ENCODE data around the gene CDCA5. TPM values are rescaled to one million over a fixed set of nuclear protein-coding genes. Genes with fewer than 3 reads are reported as not detected.
A peak's percentile ranks its signal among the peaks of the same experiment; 100 is the strongest.

The CDCA5 gene
- total and polyA plus RNA-seq, 8 donors = 0.08 to 1.2 (median 0.43) TPM

GRCh38 chr11:65060913-65061408 lies 22.9 kb downstream of the CDCA5 start:
- no peaks in the 10 kb centered on the region for H3K36me3 ChIP-seq
- ATAC-seq (peak in 1 of 4 donors; percentile 11), FAIRE-seq (no peak), DNase-seq (no peak)
- H3K27ac ChIP-seq = no peak overlapping the region
- WGBS, 2 donors = 71 to 78% methylated on average over 9 of the region's 9 CpGs
- no peaks in the 10 kb centered on the region for H3K9me3 ChIP-seq
- H3K4me3 ChIP-seq = no peak overlapping the region
- H3K27me3 ChIP-seq = no peaks in the 10 kb centered on the region
- TF ChIP-seq CTCF (IDR thresholded peaks at IDR 0.05) = no peak
- intact Hi-C loops (cut with DNase I) = no loop called here
- H3K4me1 ChIP-seq = no peaks in the 10 kb centered on the region

- no peak for TF ChIP-seq CTCF (IDR thresholded peaks at IDR 0.05)
- no peaks in the 10 kb centered on the region for H3K9me3 ChIP-seq
- no peak overlapping the region for H3K4me3 ChIP-seq
- no peak for FAIRE-seq
- WGBS, 2 donors = 40 to 43% methylated on average over 10 of the region's 10 CpGs
- no peaks in the 10 kb centered on the region for H3K27me3 ChIP-seq
- ATAC-seq = no peak
- no peaks in the 10 kb centered on the region for H3K36me3 ChIP-seq
- H3K4me1 ChIP-seq = no peaks in the 10 kb centered on the region
- DNase-seq = no peak
- no peak overlapping the region for H3K27ac ChIP-seq
- intact Hi-C loops (cut with DNase I) = no loop called here
Measured at GRCh38 chr11:65059959-65060824, 23.6 kb downstream of the CDCA5 start.

GRCh38 chr11:65059523-65059922 lies 24.3 kb downstream of the CDCA5 start:
- H3K36me3 ChIP-seq = no peaks in the 10 kb centered on the region
- no peak for FAIRE-seq
- TF ChIP-seq CTCF (IDR thresholded peaks at IDR 0.05) = no peak
- no peaks in the 10 kb centered on the region for H3K27me3 ChIP-seq
- no peak for ATAC-seq
- H3K4me1 ChIP-seq = no peaks in the 10 kb centered on the region
- H3K4me3 ChIP-seq = no peak overlapping the region
- WGBS, 2 donors = 70% methylated on average over 3 of the region's 3 CpGs
- intact Hi-C loops (cut with DNase I) = no loop called here
- H3K27ac ChIP-seq = no peak overlapping the region
- H3K9me3 ChIP-seq = no peaks in the 10 kb centered on the region
- no peak for DNase-seq

DNA sequence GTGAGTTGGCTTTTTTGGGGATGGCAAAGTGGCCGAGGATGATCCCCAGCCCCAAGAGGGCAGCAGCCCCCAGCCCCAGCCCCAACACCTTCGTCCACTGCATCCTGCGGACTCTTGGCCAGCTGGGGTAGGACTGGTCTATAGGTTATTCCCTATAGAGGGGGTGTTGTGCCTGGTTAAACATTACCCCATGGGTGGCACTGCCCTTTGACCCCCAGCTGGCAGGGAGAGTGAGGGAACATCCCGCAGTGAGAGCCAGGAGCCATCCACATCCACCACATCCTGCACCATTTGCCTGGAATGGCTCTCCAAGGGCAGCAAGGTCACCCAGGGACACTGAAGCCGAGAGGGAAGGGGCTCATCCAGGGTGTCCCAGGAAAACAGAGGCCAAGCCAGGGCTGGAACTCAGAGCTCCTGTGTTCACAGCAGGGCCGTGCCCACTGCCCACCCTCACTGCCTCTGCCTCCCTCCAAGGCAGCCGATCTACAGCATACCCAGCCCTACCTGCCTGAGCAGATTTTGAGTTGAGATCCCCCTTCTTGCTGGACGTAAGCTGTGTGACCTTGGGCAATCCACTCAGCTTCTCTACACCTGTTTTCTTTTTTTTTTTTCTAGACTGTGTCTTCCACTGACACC lies 25.3 kb downstream of the CDCA5 start, which contains the start of gene NAALADL1:
Gene NAALADL1 (minus strand): TSS at position 135 of the 636 bp plus-strand sequence. CDS start 32 bp downstream, at position 103.
- TF ChIP-seq CTCF (IDR thresholded peaks at IDR 0.05) = no peak
- ATAC-seq (no peak), FAIRE-seq (no peak), DNase-seq (no peak)
- no peaks in the 10 kb centered on the region for H3K36me3 ChIP-seq
- H3K27ac ChIP-seq = no peak within 1 kb of the TSS
- intact Hi-C loops (cut with DNase I) = no loop called here
- no peak within 1 kb of the TSS for H3K4me3 ChIP-seq
- WGBS, 2 donors = 71 to 76% methylated on average over 8 of the region's 8 CpGs
- H3K4me1 ChIP-seq = no peaks in the 10 kb centered on the region
- H3K9me3 ChIP-seq = no peaks in the 10 kb centered on the region
- no peaks in the 10 kb centered on the region for H3K27me3 ChIP-seq

All from pancreas (tissue), 10 donors.